Ishikawa (cell line): Measurements from ENCODE around the gene EYA2.

ENCODE experiments used
- CEBPB ChIP-seq: IDR thresholded peaks from 2 replicates; pipeline ENCODE4 v1.6.1; 2012
- CREB1 ChIP-seq: IDR thresholded peaks from 2 replicates; pipeline ENCODE4 v1.6.1; 2012; ENCODE audit warnings: low read depth
- EGR1 ChIP-seq: IDR thresholded peaks from 2 replicates; pipeline ENCODE4 v1.6.1; 2012
- EP300 ChIP-seq: IDR thresholded peaks from 2 replicates; pipeline ENCODE4 v1.6.1; 2012; ENCODE audit warnings: borderline replicate concordance
- FOXM1 ChIP-seq: IDR thresholded peaks from 2 replicates; pipeline ENCODE4 v1.6.1; 2012; ENCODE audit warnings: low read depth, borderline replicate concordance
- NFIC ChIP-seq: IDR thresholded peaks from 2 replicates; pipeline ENCODE4 v1.6.1; 2012
- RAD21 ChIP-seq: IDR thresholded peaks from 2 replicates; pipeline ENCODE4 v1.6.1; 2012; ENCODE audit warnings: low read depth
- TAF1 ChIP-seq: IDR thresholded peaks from 2 replicates; pipeline ENCODE4 v1.6.1; 2012; ENCODE audit warnings: low read depth, mild to moderate bottlenecking
- TCF12 ChIP-seq: IDR thresholded peaks from 2 replicates; pipeline ENCODE4 v1.6.1; 2012; ENCODE audit warnings: low read depth
- TEAD4 ChIP-seq: IDR thresholded peaks from 2 replicates; pipeline ENCODE4 v1.6.1; 2012
- YY1 ChIP-seq: IDR thresholded peaks from 2 replicates; pipeline ENCODE4 v1.6.1; 2012; ENCODE audit warnings: low read depth
- ZBTB7A ChIP-seq: IDR thresholded peaks from 2 replicates; pipeline ENCODE4 v1.6.1; 2012; ENCODE audit warnings: low read depth
- TF ChIP-seq, protein P1 (sequence below): IDR thresholded peaks from 2 replicates; pipeline ENCODE4 v1.6.1; 2012
- TF ChIP-seq, protein P2 (sequence below): IDR thresholded peaks from 2 replicates; pipeline ENCODE4 v1.6.1; 2012; ENCODE audit warnings: low read depth, mild to moderate bottlenecking
- TF ChIP-seq, protein P3 (sequence below): IDR thresholded peaks from 2 replicates; pipeline ENCODE4 v1.6.1; 2012

Gene EYA2

GRCh38 chr20:47108994-47109393 lies 214.4 kb downstream of the EYA2 start:
- TF ChIP-seq ZBTB7A (no peak), CREB1 (no peak), YY1 (no peak), TAF1 (no peak)

DNA sequence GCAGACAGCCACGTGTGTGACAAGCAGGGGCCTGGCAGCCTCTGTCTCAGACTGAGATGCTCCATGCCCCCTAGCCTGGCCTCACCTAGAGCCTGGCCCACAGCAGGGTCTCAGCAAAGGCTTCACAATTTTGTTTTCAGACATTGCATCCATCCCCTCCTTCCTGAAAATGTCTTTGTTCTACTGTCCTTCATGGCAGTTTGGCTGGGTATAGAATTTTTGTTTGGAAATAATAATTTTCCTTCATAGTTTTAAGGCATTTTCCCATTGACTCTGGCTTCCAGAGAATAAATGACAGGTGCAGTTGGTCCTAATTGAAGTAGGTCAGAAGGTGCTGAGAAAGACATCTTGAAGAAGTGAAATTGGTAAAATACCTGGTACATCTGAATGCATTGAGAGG lies 216.2 kb downstream of the EYA2 start:
- TF ChIP-seq EP300 (no peak), NFIC (no peak), FOXM1 (no peak), TEAD4 (no peak)
- TF ChIP-seq, protein P1, sequence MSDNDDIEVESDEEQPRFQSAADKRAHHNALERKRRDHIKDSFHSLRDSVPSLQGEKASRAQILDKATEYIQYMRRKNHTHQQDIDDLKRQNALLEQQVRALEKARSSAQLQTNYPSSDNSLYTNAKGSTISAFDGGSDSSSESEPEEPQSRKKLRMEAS, result no peak

DNA sequence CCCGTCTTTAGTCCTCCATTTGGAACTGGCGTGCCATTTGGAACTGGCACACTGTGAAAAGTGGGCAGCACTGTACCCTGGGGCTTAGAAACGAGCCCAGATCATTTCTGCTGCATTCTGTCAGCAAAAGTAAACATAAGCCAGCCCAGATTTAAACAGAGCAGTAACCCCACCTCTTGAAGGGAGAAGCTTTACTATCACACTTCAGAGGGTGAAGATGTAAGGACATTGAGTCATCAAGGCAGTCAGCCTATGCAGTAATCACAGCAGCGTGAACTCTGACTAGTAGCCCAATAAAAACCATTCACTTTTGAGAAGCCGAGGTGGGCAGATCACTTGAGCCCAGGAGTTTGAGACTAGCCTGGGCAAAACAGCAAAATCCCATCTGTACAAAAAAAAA lies 216.9 kb downstream of the EYA2 start:
- TF ChIP-seq, protein P1, result no peak
- TF ChIP-seq ZBTB7A (no peak), NFIC (no peak), TAF1 (no peak), CREB1 (no peak), FOXM1 (no peak), CEBPB (no peak), TEAD4 (no peak), EP300 (no peak), YY1 (no peak), TCF12 (no peak), EGR1 (no peak), RAD21 (no peak)
- TF ChIP-seq, protein P2, sequence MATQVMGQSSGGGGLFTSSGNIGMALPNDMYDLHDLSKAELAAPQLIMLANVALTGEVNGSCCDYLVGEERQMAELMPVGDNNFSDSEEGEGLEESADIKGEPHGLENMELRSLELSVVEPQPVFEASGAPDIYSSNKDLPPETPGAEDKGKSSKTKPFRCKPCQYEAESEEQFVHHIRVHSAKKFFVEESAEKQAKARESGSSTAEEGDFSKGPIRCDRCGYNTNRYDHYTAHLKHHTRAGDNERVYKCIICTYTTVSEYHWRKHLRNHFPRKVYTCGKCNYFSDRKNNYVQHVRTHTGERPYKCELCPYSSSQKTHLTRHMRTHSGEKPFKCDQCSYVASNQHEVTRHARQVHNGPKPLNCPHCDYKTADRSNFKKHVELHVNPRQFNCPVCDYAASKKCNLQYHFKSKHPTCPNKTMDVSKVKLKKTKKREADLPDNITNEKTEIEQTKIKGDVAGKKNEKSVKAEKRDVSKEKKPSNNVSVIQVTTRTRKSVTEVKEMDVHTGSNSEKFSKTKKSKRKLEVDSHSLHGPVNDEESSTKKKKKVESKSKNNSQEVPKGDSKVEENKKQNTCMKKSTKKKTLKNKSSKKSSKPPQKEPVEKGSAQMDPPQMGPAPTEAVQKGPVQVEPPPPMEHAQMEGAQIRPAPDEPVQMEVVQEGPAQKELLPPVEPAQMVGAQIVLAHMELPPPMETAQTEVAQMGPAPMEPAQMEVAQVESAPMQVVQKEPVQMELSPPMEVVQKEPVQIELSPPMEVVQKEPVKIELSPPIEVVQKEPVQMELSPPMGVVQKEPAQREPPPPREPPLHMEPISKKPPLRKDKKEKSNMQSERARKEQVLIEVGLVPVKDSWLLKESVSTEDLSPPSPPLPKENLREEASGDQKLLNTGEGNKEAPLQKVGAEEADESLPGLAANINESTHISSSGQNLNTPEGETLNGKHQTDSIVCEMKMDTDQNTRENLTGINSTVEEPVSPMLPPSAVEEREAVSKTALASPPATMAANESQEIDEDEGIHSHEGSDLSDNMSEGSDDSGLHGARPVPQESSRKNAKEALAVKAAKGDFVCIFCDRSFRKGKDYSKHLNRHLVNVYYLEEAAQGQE, result no peak
- TF ChIP-seq, protein P3, sequence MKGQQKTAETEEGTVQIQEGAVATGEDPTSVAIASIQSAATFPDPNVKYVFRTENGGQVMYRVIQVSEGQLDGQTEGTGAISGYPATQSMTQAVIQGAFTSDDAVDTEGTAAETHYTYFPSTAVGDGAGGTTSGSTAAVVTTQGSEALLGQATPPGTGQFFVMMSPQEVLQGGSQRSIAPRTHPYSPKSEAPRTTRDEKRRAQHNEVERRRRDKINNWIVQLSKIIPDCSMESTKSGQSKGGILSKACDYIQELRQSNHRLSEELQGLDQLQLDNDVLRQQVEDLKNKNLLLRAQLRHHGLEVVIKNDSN, result no peak

GRCh38 chr20:47113362-47114109 lies 218.9 kb downstream of the EYA2 start:
- TF ChIP-seq, protein P3, result no peak
- TF ChIP-seq TCF12, result no peak
- no peak for TF ChIP-seq EGR1
- no peak for TF ChIP-seq TEAD4
- TF ChIP-seq CREB1, result no peak
- TF ChIP-seq YY1, result no peak
- TF ChIP-seq FOXM1, result no peak
- TF ChIP-seq, protein P2, result no peak
- no peak for TF ChIP-seq ZBTB7A
- no peak for TF ChIP-seq CEBPB
- no peak for TF ChIP-seq TAF1
- TF ChIP-seq, protein P1, result no peak
- TF ChIP-seq NFIC, result no peak
- no peak for TF ChIP-seq RAD21
- no peak for TF ChIP-seq EP300

GRCh38 chr20:47115694-47116093 lies 221.1 kb downstream of the EYA2 start:
- TF ChIP-seq NFIC (no peak), FOXM1 (no peak), TCF12 (no peak), EP300 (no peak), YY1 (no peak), TAF1 (no peak), CREB1 (no peak), EGR1 (no peak)
- TF ChIP-seq, protein P2, result no peak
- TF ChIP-seq, protein P3, result no peak
